ENCODE data around the gene SHQ1.

DNA sequence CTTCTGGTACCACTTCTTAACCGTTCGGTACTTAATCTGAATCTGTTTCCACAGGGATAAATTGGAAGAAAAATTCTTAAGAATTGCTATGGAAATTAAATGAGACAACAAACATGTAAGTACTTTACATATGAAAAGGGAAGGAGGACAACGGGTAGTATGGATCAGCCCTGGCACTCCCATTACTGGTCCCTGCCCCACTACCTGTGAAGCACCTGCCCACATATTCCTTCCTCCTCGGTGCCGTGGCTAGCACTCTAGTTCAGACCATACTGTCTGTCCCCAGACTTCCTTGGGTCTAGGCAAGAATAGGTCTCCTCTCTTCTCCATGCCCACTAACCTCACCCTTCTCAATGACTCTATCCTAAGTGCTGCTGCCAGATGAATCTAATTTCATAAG lies 46.2 kb downstream of the SHQ1 start:
- TF ChIP-seq, protein P1, sequence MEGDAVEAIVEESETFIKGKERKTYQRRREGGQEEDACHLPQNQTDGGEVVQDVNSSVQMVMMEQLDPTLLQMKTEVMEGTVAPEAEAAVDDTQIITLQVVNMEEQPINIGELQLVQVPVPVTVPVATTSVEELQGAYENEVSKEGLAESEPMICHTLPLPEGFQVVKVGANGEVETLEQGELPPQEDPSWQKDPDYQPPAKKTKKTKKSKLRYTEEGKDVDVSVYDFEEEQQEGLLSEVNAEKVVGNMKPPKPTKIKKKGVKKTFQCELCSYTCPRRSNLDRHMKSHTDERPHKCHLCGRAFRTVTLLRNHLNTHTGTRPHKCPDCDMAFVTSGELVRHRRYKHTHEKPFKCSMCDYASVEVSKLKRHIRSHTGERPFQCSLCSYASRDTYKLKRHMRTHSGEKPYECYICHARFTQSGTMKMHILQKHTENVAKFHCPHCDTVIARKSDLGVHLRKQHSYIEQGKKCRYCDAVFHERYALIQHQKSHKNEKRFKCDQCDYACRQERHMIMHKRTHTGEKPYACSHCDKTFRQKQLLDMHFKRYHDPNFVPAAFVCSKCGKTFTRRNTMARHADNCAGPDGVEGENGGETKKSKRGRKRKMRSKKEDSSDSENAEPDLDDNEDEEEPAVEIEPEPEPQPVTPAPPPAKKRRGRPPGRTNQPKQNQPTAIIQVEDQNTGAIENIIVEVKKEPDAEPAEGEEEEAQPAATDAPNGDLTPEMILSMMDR (conservative IDR thresholded peaks at IDR 0.05; ENCODE audit: low read length) = no peak
- no peak for TF ChIP-seq EZH2phosphoT487 (IDR thresholded peaks at IDR 0.05; ENCODE audit: borderline replicate concordance)

Data from Loucy (cell line).